ENCODE results near the gene HIPK4. TPM values are rescaled to one million over a fixed set of nuclear protein-coding genes. Genes with fewer than 3 reads are reported as not detected.

HIPK4 gene
- total and polyA plus RNA-seq, 9 of the 15 experiments (the other 6 are each of a cell fraction or from before 2014, with no cell fraction given) = 0.06 to 0.09 TPM; not detected in 7

DNA sequence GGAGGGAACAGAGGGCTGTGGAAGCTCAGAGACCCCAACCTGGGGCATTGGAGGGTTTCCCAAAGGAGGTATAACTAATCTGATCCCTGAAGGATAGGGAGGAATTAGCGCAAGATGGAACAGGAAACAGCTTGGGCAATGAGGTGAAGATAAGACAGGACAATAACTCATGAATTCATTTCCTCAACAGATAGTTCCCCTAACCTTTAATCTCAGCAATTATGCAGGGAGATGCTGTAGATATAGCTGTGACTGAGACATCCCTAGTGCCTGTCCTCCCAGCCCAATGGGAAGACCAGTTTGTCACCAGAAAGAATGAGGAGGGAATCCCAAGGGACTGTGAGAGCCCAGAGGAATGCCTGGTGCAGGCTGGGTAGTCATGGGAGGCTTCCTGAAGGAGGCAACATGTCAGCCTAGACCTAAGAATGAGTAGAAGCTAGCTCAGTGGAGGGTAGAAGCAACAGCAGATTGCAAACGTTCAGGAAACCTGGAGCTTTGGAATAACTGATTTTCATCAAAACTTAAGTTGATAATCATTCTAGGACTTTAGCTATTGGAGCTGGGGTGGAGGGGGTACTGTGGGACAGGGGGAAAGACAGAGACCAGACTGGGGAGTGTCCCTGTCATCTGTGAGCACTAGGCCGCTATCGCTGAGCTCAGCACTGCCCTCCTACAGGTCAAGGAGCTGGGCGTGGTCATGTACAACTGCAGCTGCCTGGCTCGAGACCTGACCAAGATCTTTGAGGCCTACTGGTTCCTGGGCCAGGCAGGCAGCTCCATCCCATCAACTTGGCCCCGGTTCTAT is 18.8 kb downstream of the HIPK4 start:
- CTCF ChIA-PET (ENCODE audit: low intra/inter-chr PET ratio) = no interaction called here
- Histone ChIP-seq H4K20me1 (replicated peaks; ENCODE audit: control insufficient read depth, insufficient read depth, low read length) (peaks cover 9% of the 10 kb centered on the region; the same call in 1 of the 2 replicates), H3K79me2 (ENCODE audit: control insufficient read depth, insufficient read depth, low read length) (peaks cover 4% of the 10 kb centered on the region; the same call in 2 of the 3 replicates), H3K4me2 (ENCODE audit: insufficient read depth, low read length) (peak overlapping the region; percentile 62), H3K27ac (ENCODE audit: extremely low read depth, low read depth, low read length) (peak overlapping the region; percentile 31; the same call in 2 of the 3 replicates), H3K4me3 (no peak overlapping the region), H3K36me3 (ENCODE audit: control insufficient read depth, insufficient read depth, low read length) (peaks cover 61% of the 10 kb centered on the region), H3K9me1 (ENCODE audit: control insufficient read depth, insufficient read depth, low read length) (no peaks in the 10 kb centered on the region), H2AFZ (ENCODE audit: low read depth, low read length) (0 out of 2 replicates have a peak overlapping the region, but pooled peaks have one; percentile 32), H3K9me3 (replicated peaks; ENCODE audit: control insufficient read depth, insufficient read depth, low read depth, low read length) (no peaks in the 10 kb centered on the region), H3K4me1 (replicated peaks in 1 of 2; ENCODE audit: control insufficient read depth in 2 of 2, insufficient read depth in 2 of 2, low read length in 2 of 2) (peaks cover 27 to 46% of the 10 kb centered on the region in 2 experiments), H3K9ac (ENCODE audit: insufficient read depth in 1 of 2, low read depth in 2 of 2, low read length in 2 of 2) (peak overlapping the region in 1 of 2 experiments; percentile 59; a peak in 2 of 4 replicates), H3K27me3 (ENCODE audit: control insufficient read depth in 2 of 2, insufficient read depth in 2 of 2, low read length in 2 of 2) (no peaks in the 10 kb centered on the region)
- ATAC-seq (peak; percentile 99), DNase-seq (ENCODE audit: extremely low read depth in 1 of 4, low spot score in 3 of 4) (peak; percentile 89 to 92 (median 90)), FAIRE-seq (peak; percentile 100)
- in situ Hi-C loops (cut with MboI) = no loop called here
- WGBS (ENCODE audit: insufficient coverage, low coverage, missing lambda C conversion rate) = 4% methylated on average over 7 of the region's 7 CpGs
- intact Hi-C loops (cut with micrococcal nuclease) = no loop called here
- POLR2A ChIA-PET = interaction anchor here (0.7 to 1.5 kb wide), 8 partner anchors 9 to 96 kb away, joined by 3 to 19 read pairs (median 4); partner anchors contain the start of gene BLVRB
- BruUV-seq (replicated peaks) = no TSS peak
- TF ChIP-seq BRD9 (IDR thresholded peaks at IDR 0.05; ENCODE audit: low read depth, partially characterized antibody) (no peak), HMGN3 (IDR thresholded peaks at IDR 0.05; ENCODE audit: borderline replicate concordance, extremely low read depth, insufficient read length, low read depth, low read length) (no peak), BRD4 (IDR thresholded peaks at IDR 0.05) (no peak), MIER1 (IDR thresholded peaks at IDR 0.05; ENCODE audit: low read depth) (no peak), MEF2D (tag; conservative IDR thresholded peaks at IDR 0.05; ENCODE audit: low read depth) (no peak), TCF3 (CRISPR knock-in tag; IDR thresholded peaks at IDR 0.05) (peak; percentile 76), BDP1 (IDR thresholded peaks at IDR 0.05; ENCODE audit: insufficient read depth, insufficient read length) (no peak), KHSRP (IDR thresholded peaks at IDR 0.05) (no peak), RAD51 (IDR thresholded peaks at IDR 0.05; ENCODE audit: borderline replicate concordance, low read depth) (no peak), MAFK (IDR thresholded peaks at IDR 0.05; ENCODE audit: low read length) (peak; percentile 71; the same call in 1 of the 2 replicates), RBM14 (IDR thresholded peaks at IDR 0.05; ENCODE audit: borderline replicate concordance, insufficient read depth, low read depth, low read length) (no peak), SMARCA5 (IDR thresholded peaks at IDR 0.05) (peak; percentile 85), CCAR2 (IDR thresholded peaks at IDR 0.05; ENCODE audit: low read depth, low read length) (no peak), SNIP1 (IDR thresholded peaks at IDR 0.05; ENCODE audit: low read depth) (no peak), ZNF778 (CRISPR knock-in tag; IDR thresholded peaks at IDR 0.05) (no peak), ETS2 (tag; IDR thresholded peaks at IDR 0.05; ENCODE audit: borderline replicate concordance, poor library complexity, severe bottlenecking) (no peak), HCFC1 (IDR thresholded peaks at IDR 0.05; ENCODE audit: low read depth, low read length) (no peak), NFYB (IDR thresholded peaks at IDR 0.05; ENCODE audit: extremely low read depth, insufficient read length) (peak; percentile 8)
- TF ChIP-seq, protein P1, sequence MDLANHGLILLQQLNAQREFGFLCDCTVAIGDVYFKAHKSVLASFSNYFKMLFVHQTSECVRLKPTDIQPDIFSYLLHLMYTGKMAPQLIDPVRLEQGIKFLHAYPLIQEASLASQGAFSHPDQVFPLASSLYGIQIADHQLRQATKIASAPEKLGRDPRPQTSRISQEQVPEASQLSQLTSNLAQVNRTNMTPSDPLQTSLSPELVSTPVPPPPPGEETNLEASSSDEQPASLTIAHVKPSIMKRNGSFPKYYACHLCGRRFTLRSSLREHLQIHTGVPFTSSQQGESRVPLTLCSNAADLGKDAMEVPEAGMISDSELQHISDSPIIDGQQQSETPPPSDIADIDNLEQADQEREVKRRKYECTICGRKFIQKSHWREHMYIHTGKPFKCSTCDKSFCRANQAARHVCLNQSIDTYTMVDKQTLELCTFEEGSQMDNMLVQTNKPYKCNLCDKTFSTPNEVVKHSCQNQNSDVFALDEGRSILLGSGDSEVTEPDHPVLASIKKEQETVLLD (IDR thresholded peaks at IDR 0.05) = 0 out of 2 replicates have a peak, but pooled peaks have one; percentile 12
- TF ChIP-seq, protein P2, sequence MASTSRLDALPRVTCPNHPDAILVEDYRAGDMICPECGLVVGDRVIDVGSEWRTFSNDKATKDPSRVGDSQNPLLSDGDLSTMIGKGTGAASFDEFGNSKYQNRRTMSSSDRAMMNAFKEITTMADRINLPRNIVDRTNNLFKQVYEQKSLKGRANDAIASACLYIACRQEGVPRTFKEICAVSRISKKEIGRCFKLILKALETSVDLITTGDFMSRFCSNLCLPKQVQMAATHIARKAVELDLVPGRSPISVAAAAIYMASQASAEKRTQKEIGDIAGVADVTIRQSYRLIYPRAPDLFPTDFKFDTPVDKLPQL (IDR thresholded peaks at IDR 0.05; ENCODE audit: extremely low read depth, insufficient read length) = no peak

Measured in K562 (cell line).